Stimulated activated CD8-positive, alpha-beta memory T cell treated with anti-CD3 and anti-CD28 coated beads, Interleukin-15, amount 100 ng/mL, for 48 hours (primary cell): ENCODE data around the gene TNNI3K.

Source experiments
- DNase-seq, 2 donors: peaks; one replicate each; pipeline ENCODE4 v3.0.0-alpha.2; 2020; ENCODE audit warnings: low read depth in 2 of 2

TNNI3K gene

GRCh38 chr1:74502858-74503257, 267.7 kb downstream of the TNNI3K start:
- no peak for DNase-seq

GRCh38 chr1:74504125-74504932, 269.1 kb downstream of the TNNI3K start:
- DNase-seq, result no peak

- DNase-seq, result no peak
Measured at GRCh38 chr1:74504933-74505512, 269.8 kb downstream of the TNNI3K start.

- no peak for DNase-seq
Measured at GRCh38 chr1:74505928-74506710, 270.9 kb downstream of the TNNI3K start.

- no peak for DNase-seq
Measured at GRCh38 chr1:74508449-74508848, 273.3 kb downstream of the TNNI3K start.

GRCh38 chr1:74512170-74512915, 277.2 kb downstream of the TNNI3K start, which contains the start of gene LRRC53:
Gene LRRC53, minus strand, starts transcription at chr1:74512611. Its CDS starts 29,262 bp downstream, at chr1:74483349.
- DNase-seq, result no peak

GRCh38 chr1:74513411-74514300, 278.5 kb downstream of the TNNI3K start:
- no peak for DNase-seq

GRCh38 chr1:74517599-74518051, 282.4 kb downstream of the TNNI3K start:
- no peak for DNase-seq

- no peak for DNase-seq
Measured at GRCh38 chr1:74522148-74522547, 287.0 kb downstream of the TNNI3K start.

GRCh38 chr1:74523873-74524480, 288.8 kb downstream of the TNNI3K start:
- DNase-seq, result no peak

GRCh38 chr1:74526708-74527107, 291.5 kb downstream of the TNNI3K start:
- DNase-seq, result no peak

- no peak for DNase-seq
Measured at GRCh38 chr1:74528123-74528522, 292.9 kb downstream of the TNNI3K start.

GRCh38 chr1:74530892-74531291, 295.7 kb downstream of the TNNI3K start:
- DNase-seq, result no peak

GRCh38 chr1:74531796-74532195, 296.6 kb downstream of the TNNI3K start:
- no peak for DNase-seq

- DNase-seq, result no peak
Measured at GRCh38 chr1:74534241-74534640, 299.1 kb downstream of the TNNI3K start.

- no peak for DNase-seq
Measured at GRCh38 chr1:74545821-74546220, 310.6 kb downstream of the TNNI3K start.

GRCh38 chr1:74548961-74549750, 314.0 kb downstream of the TNNI3K start:
- DNase-seq, result no peak

- no peak for DNase-seq
Measured at GRCh38 chr1:74549932-74550331, 314.7 kb downstream of the TNNI3K start.

GRCh38 chr1:74570797-74571492, 335.8 kb downstream of the TNNI3K start:
- no peak for DNase-seq
